Lung microvascular endothelial cell (primary cell): ENCODE data around the gene SLC41A3. TPM values are rescaled to one million over a fixed set of nuclear protein-coding genes. Genes with fewer than 3 reads are reported as not detected.
"Not testable (repeated sequence)": the region's sequence is repeated elsewhere in the genome, so short reads cannot be mapped to it uniquely, and the experiment has no call there.

Source experiments
- DNase-seq, 2 donors: peaks; one replicate each; pipeline versions ENCODE4 v3.0.0 to v3.0.0-alpha.2; 2010; ENCODE audit warnings: low read depth in 2 of 2
- total RNA-seq: library from RNA; depleted of rRNA; stranded (reverse); fragments of >200 nt; gene quantifications from 2 replicates; pipeline ENCODE4 v1.2.1, GENCODE V29; 2014

The SLC41A3 gene
- total RNA-seq, 1 donor from 2014 or later = 123 TPM

DNA sequence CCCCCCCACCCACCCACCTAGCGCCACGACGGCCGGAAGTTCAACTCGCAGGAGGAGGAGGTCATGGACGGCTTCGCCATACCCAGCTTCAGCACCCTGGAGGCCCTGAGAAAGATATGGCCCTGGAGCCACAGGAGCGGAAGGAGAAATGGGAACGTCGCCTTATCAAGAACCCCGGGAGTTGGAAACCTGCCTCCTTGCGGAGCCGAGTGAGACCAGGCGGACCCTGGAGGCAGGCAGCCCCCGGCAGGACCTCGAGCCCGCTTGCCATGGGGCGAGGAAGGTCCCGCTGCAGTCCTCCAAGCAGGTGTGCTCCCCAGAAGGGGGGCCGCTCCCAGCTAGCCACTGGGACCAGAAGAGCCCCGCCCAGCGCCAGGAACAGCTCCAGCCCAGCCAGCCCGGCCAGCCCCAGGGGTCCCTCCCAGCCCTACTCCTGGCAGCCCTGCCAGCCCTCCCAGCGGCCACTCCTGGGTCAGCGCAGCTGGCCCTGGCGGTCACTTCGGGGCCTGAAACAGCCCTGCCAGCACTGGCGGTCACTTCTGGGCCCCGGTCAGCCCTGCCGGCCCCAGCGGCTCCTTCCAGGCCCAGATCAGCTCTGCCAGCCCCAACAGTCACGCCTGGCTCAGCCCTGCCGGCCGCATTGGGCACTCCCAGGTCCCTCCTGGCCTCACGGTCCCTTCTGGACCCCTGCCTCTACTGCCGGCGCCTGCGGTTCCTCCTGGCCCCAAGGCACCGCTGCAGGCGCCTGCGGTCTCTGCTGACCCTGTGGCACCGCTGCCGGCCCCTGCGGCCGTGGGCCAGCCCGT is 125.2 kb downstream of the SLC41A3 start:
- no peak for DNase-seq

DNA sequence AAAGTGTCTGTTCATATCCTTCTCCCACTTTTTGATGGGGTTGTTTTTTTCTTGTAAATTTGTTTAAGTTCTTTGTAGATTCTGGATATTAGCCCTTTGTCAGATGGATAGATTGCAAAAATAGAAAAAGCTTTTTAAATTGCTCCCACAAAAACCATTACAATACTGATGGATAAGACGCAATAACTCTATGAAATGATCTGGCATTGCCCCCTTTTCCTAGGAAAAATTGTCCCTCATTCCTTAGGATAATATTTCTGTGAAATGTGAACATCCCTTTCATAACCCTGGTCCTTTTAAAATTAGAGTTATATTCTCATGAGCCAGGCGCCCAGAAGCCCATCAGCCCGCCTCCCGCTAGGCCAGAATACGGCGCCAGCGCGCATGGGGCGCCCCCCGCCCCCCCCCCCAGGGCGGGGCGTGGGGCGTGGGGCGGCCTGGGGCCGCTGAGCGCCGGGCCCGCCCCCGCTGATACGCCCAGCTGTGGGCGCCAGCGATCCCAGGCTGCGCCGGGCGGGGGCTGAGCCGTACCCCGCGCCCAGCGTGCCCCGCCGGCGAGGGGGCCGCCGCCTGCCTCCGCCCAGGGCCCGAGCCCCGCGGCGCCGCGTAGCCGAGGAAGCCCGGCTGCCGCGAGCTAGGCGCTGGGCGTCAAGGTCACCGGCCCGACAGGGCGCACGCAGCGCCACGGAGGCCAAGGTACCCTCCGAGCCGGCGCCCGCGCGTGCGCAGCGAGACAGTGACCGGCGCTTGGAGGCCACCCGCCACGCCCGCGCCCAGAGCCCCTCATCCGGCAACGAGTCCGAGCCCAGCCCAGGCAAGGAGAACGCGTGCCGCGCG is 126.0 kb downstream of the SLC41A3 start:
- no peak for DNase-seq

DNA sequence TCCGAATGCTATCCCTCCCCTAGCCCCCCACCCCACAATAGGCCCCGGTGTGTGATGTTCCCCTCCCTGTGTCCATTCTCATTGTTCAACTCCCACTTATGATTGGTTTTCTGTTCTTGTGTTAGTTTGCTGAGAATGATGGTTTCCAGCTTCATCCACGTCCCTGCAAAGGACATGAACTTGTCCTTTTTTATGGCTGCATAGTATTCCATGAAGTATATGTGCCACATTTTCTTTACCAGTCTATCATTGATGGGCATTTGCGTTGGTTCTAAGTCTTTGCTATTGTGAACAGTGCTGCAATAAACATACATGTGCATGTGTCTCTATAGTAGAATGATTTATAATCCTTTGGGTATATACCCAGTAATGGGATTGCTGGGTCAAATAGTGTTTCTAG is 126.9 kb downstream of the SLC41A3 start:
- not testable (repeated sequence) for DNase-seq

Other genes with a start within 250 kb of the SLC41A3 start
- not detected in 2 replicates for gene ROPN1B, start 114.9 kb downstream of the SLC41A3 start, total RNA-seq
- gene ALDH1L1, start 96.5 kb upstream of the SLC41A3 start, total RNA-seq = not detected in 2 replicates